HepG2 (cell line): ENCODE results near the gene SPHK1. TPM values are rescaled to one million over a fixed set of nuclear protein-coding genes. Genes with fewer than 3 reads are reported as not detected.

Source experiments
- ARNTL ChIP-seq: sonication (generic); formaldehyde crosslinking; IDR thresholded peaks from 2 replicates; pipeline ENCODE4 v1.4.0; 2020; ENCODE audit warnings: mild to moderate bottlenecking, missing genetic modification reagents
- CEBPG ChIP-seq: IDR thresholded peaks from 2 replicates; pipeline ENCODE4 v1.6.1; 2016
- FUBP1 ChIP-seq: sonication (generic); formaldehyde crosslinking; IDR thresholded peaks from 2 replicates; pipeline ENCODE4 v1.5.1; 2020; ENCODE audit warnings: missing genetic modification reagents, mild to moderate bottlenecking, borderline replicate concordance
- KLF9 ChIP-seq: IDR thresholded peaks from 2 replicates; pipeline ENCODE4 v1.6.1; 2016; ENCODE audit warnings: low read depth
- LRRFIP1 ChIP-seq: sonication (generic); formaldehyde crosslinking; conservative IDR thresholded peaks from 2 replicates; pipeline ENCODE4 v1.4.0; 2020; ENCODE audit warnings: missing genetic modification reagents
- MEIS1 ChIP-seq: sonication (generic); formaldehyde crosslinking; IDR thresholded peaks from 2 replicates; pipeline ENCODE4 v1.9.0; 2021; ENCODE audit warnings: mild to moderate bottlenecking, missing genetic modification reagents, moderate library complexity, borderline replicate concordance
- PBX2 ChIP-seq: IDR thresholded peaks from 2 replicates; pipeline ENCODE4 v1.6.1; 2016; ENCODE audit warnings: control low read depth
- SOX5 ChIP-seq: IDR thresholded peaks from 2 replicates; pipeline ENCODE4 v1.6.1; 2016; ENCODE audit warnings: borderline replicate concordance
- ZBTB14 ChIP-seq: sonication (generic); formaldehyde crosslinking; IDR thresholded peaks from 2 replicates; pipeline ENCODE4 v1.4.0; 2020; ENCODE audit warnings: missing genetic modification reagents
- ZBTB20 ChIP-seq: sonication (generic); formaldehyde crosslinking; IDR thresholded peaks from 2 replicates; pipeline ENCODE4 v1.8.1; 2023; ENCODE audit warnings: missing genetic modification reagents, low read depth, mild to moderate bottlenecking, borderline replicate concordance
- ZFX ChIP-seq: sonication (generic); formaldehyde crosslinking; IDR thresholded peaks from 2 replicates; pipeline ENCODE4 v1.4.0; 2020; ENCODE audit warnings: mild to moderate bottlenecking, low read depth, missing genetic modification reagents, moderate library complexity
- ZNF343 ChIP-seq: sonication (generic); formaldehyde crosslinking; IDR thresholded peaks from 2 replicates; pipeline ENCODE4 v1.4.0; 2020; ENCODE audit warnings: mild to moderate bottlenecking, missing genetic modification reagents
- ZNF350 ChIP-seq: sonication (generic); formaldehyde crosslinking; IDR thresholded peaks from 2 replicates; pipeline ENCODE4 v1.4.0; 2020; ENCODE audit warnings: mild to moderate bottlenecking, low read depth, missing genetic modification reagents, borderline replicate concordance
- ZNF414 ChIP-seq: sonication (generic); formaldehyde crosslinking; IDR thresholded peaks from 2 replicates; pipeline ENCODE4 v1.5.0; 2020; ENCODE audit warnings: missing genetic modification reagents
- ZNF44 ChIP-seq: sonication (generic); formaldehyde crosslinking; IDR thresholded peaks from 2 replicates; pipeline ENCODE4 v1.5.1; 2020; ENCODE audit warnings: mild to moderate bottlenecking, missing genetic modification reagents
- ZNF546 ChIP-seq: sonication (generic); formaldehyde crosslinking; conservative IDR thresholded peaks from 2 replicates; pipeline ENCODE4 v1.8.1; 2023; ENCODE audit warnings: mild to moderate bottlenecking, missing genetic modification reagents
- ZNF562 ChIP-seq: sonication (generic); formaldehyde crosslinking; IDR thresholded peaks from 2 replicates; pipeline ENCODE4 v1.8.0; 2022; ENCODE audit warnings: missing genetic modification reagents, borderline replicate concordance
- ZNF569 ChIP-seq: sonication (generic); formaldehyde crosslinking; IDR thresholded peaks from 2 replicates; pipeline ENCODE4 v1.5.0; 2020; ENCODE audit warnings: mild to moderate bottlenecking, missing genetic modification reagents, moderate library complexity, borderline replicate concordance
- ZNF710 ChIP-seq: sonication (generic); formaldehyde crosslinking; IDR thresholded peaks from 2 replicates; pipeline ENCODE4 v1.5.0; 2020; ENCODE audit warnings: mild to moderate bottlenecking, missing genetic modification reagents, borderline replicate concordance
- ZSCAN25 ChIP-seq: sonication (generic); formaldehyde crosslinking; IDR thresholded peaks from 2 replicates; pipeline ENCODE4 v1.8.0; 2022; ENCODE audit warnings: mild to moderate bottlenecking, missing genetic modification reagents
- polyA plus RNA-seq, 8 experiments: library from polyadenylated mRNA; depleted of rRNA in 3 of 8; stranded (reverse) in 7 of 8; unstranded in 1 of 8; fragments of >200 nt; fragmentation: Illumina TruSeq in 4 of 8; extraction: Trizol in 4 of 8; gene quantifications; 2 replicates each; pipeline versions ENCODE4 v1.2.1 to v1.2.3, GENCODE V29; 2011 to 2016; ENCODE audit warnings: low read depth in 4 of 8, missing spikeins in 1 of 8, mixed read lengths in 1 of 8; ENCODE audit not compliant: insufficient read depth in 1 of 8
- total RNA-seq, 5 experiments: library from RNA; depleted of rRNA; stranded (reverse); fragments of >200 nt; fragmentation: Illumina TruSeq; extraction: Trizol; gene quantifications; 2 replicates each; pipeline ENCODE4 v1.2.3, GENCODE V29; 2016; ENCODE audit warnings: low read depth in 1 of 5

The SPHK1 gene
- total and polyA plus RNA-seq, 2 of the 13 experiments (the other 11 are each of a cell fraction or from before 2014, with no cell fraction given), result 129 to 160 TPM

- TF ChIP-seq LRRFIP1 (CRISPR knock-in tag) (no peak), ZNF350 (CRISPR knock-in tag) (0 out of 2 replicates have a peak, but pooled peaks have one; percentile 15), CEBPG (no peak), ZBTB14 (no peak), FUBP1 (CRISPR knock-in tag) (no peak), ZFX (peak; percentile 78), ZSCAN25 (CRISPR knock-in tag) (no peak), ZNF44 (CRISPR knock-in tag) (no peak), ZNF569 (CRISPR knock-in tag) (no peak), ZNF414 (no peak), PBX2 (CRISPR knock-in tag) (no peak), MEIS1 (CRISPR knock-in tag) (0 out of 2 replicates have a peak, but pooled peaks have one; percentile 37), SOX5 (0 out of 2 replicates have a peak, but pooled peaks have one; percentile 14), ZNF546 (CRISPR knock-in tag) (0 out of 2 replicates have a peak, but pooled peaks have one; percentile 68), KLF9 (CRISPR knock-in tag) (peak; percentile 35; the same call in 1 of the 2 replicates), ZNF343 (0 out of 2 replicates have a peak, but pooled peaks have one; percentile 6), ARNTL (CRISPR knock-in tag) (no peak), ZBTB20 (no peak; the same call in 1 of the 2 replicates), ZNF710 (CRISPR knock-in tag) (no peak), ZNF562 (no peak)
These were observed 29.6 kb upstream of the SPHK1 start (continued) for GRCh38 chr17:76354747-76355310.
